Large intestine (tissue), 12 donors: ENCODE results near the gene CXADR. TPM values are rescaled to one million over a fixed set of nuclear protein-coding genes. Genes with fewer than 3 reads are reported as not detected.

Source experiments
- DNase-seq, 2 donors: peaks; one replicate each; pipeline versions ENCODE4 v3.0.0 to v3.0.0-alpha.2; 2013
- H3K27ac ChIP-seq: one replicate; pipeline ENCODE4 v1.5.1; 2013; ENCODE audit warnings: low read length
- H3K27me3 ChIP-seq: 2 replicates; pipeline ENCODE4 v1.6.1; 2013; ENCODE audit warnings: low read length; ENCODE audit not compliant: control insufficient read depth, insufficient read depth
- H3K36me3 ChIP-seq: 2 replicates; pipeline ENCODE4 v1.6.1; 2013; ENCODE audit warnings: low read length; ENCODE audit not compliant: control insufficient read depth, insufficient read depth
- H3K4me1 ChIP-seq: one replicate; pipeline ENCODE4 v1.6.1; 2013; ENCODE audit warnings: low read length; ENCODE audit not compliant: control insufficient read depth, insufficient read depth
- H3K4me3 ChIP-seq: one replicate; pipeline ENCODE4 v1.5.1; 2013; ENCODE audit warnings: low read length
- H3K9me3 ChIP-seq: one replicate; pipeline ENCODE4 v1.6.1; 2013; ENCODE audit warnings: mild to moderate bottlenecking, low read depth, low read length, moderate library complexity; ENCODE audit not compliant: control insufficient read depth
- WGBS: methylation state at CpG from one replicate; pipeline ENCODE4 v1.1.5; 2013; ENCODE audit warnings: low lambda C conversion rate; ENCODE audit not compliant: insufficient coverage; 5-methylcytosine and 5-hydroxymethylcytosine counted together
- long read RNA-seq, 11 donors: transcript quantifications; one replicate each; lab custom pipeline, GENCODE V29; 2026
- polyA plus RNA-seq: library from polyadenylated mRNA; unstranded; fragments of 120-200 nt; gene quantifications from one replicate; pipeline ENCODE4 v1.2.1, GENCODE V29; 2013

CXADR gene
- 56.5 TPM for polyA plus RNA-seq
- long read RNA-seq, donor 1, full-length matches to known transcripts = 12 of 21 reads
- long read RNA-seq, donor 1, partial matches to known transcripts = 0 of 21 reads
- long read RNA-seq, donor 1, other reads (novel, unspliced or antisense) = 9 of 21 reads
- long read RNA-seq, donor 2, full-length matches to known transcripts = 22 of 37 reads
- long read RNA-seq, donor 2, partial matches to known transcripts = 15 of 37 reads
- long read RNA-seq, donor 2, other reads (novel, unspliced or antisense) = 0 of 37 reads
- long read RNA-seq, donor 3, full-length matches to known transcripts = 27 of 27 reads
- long read RNA-seq, donor 3, partial matches to known transcripts = 0 of 27 reads
- long read RNA-seq, donor 3, other reads (novel, unspliced or antisense) = 0 of 27 reads
- long read RNA-seq, donor 4, partial matches to known transcripts = 0 of 2 reads
- long read RNA-seq, donor 4, other reads (novel, unspliced or antisense) = 0 of 2 reads
- long read RNA-seq, donor 5, full-length matches to known transcripts = 8 of 39 reads
- long read RNA-seq, donor 5, partial matches to known transcripts = 13 of 39 reads
- long read RNA-seq, donor 5, other reads (novel, unspliced or antisense) = 18 of 39 reads
- long read RNA-seq, donor 6, full-length matches to known transcripts = 21 of 21 reads
- long read RNA-seq, donor 6, partial matches to known transcripts = 0 of 21 reads
- long read RNA-seq, donor 6, other reads (novel, unspliced or antisense) = 0 of 21 reads
- long read RNA-seq, donor 7, full-length matches to known transcripts = 8 of 8 reads
- long read RNA-seq, donor 7, partial matches to known transcripts = 0 of 8 reads
- long read RNA-seq, donor 7, other reads (novel, unspliced or antisense) = 0 of 8 reads
- long read RNA-seq, donor 8, full-length matches to known transcripts = 18 of 79 reads
- long read RNA-seq, donor 8, partial matches to known transcripts = 22 of 79 reads
- long read RNA-seq, donor 8, other reads (novel, unspliced or antisense) = 39 of 79 reads
- long read RNA-seq, donor 9, full-length matches to known transcripts = 17 of 17 reads
- long read RNA-seq, donor 9, partial matches to known transcripts = 0 of 17 reads
- long read RNA-seq, donor 9, other reads (novel, unspliced or antisense) = 0 of 17 reads
- long read RNA-seq, donor 10, full-length matches to known transcripts = 30 of 85 reads
- long read RNA-seq, donor 10, partial matches to known transcripts = 25 of 85 reads
- long read RNA-seq, donor 10, other reads (novel, unspliced or antisense) = 30 of 85 reads
- long read RNA-seq, donor 11, full-length matches to known transcripts = 12 of 44 reads
- long read RNA-seq, donor 11, partial matches to known transcripts = 11 of 44 reads
- long read RNA-seq, donor 11, other reads (novel, unspliced or antisense) = 21 of 44 reads

- peaks cover 5% of the 10 kb centered on the region for H3K9me3 ChIP-seq
- peak within 1 kb of the TSS; percentile 86 for H3K4me3 ChIP-seq
- peaks cover 2% of the 10 kb centered on the region for H3K27me3 ChIP-seq
- peaks cover 2% of the 10 kb centered on the region for H3K4me1 ChIP-seq
- peak within 1 kb of the TSS; percentile 99 for H3K27ac ChIP-seq
- WGBS = no CpG with 5 or more reads among the region's 83 CpGs
- peak; percentile 93 to 97 for DNase-seq
- H3K36me3 ChIP-seq = no peaks in the 10 kb centered on the region
These were observed at the start of gene CXADR for GRCh38 chr21:17512253-17513213. Gene CXADR, plus strand, starts transcription at chr21:17513043. Its CDS starts 87 bp downstream, at chr21:17513130.

DNA sequence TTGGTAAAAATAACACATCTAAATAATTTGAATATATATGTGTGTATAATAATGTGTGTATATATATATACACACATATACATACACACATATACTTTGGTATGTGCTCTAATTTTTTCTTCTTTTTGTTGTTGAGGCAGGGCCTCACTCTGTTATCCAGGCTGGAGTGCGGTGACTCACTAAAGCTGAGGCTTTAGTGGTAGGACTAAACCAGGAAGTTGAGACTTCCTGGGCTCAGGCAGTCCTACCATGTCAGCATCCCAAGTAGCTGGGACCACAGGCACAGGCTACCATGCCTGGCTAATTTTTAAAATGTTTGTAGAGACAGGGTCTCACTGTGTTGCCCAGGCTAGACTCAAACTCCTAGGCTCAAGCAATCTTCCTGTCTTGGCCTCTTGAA lies 46.7 kb upstream of the CXADR start:
- Histone ChIP-seq H3K9me3 (no peaks in the 10 kb centered on the region), H3K4me3 (no peak overlapping the region), H3K36me3 (no peaks in the 10 kb centered on the region), H3K27me3 (no peaks in the 10 kb centered on the region), H3K27ac (peak overlapping the region; percentile 84), H3K4me1 (peaks cover 26% of the 10 kb centered on the region)
- WGBS = no CpG with 5 or more reads among the region's 1 CpG
- peak; percentile 36 to 68 for DNase-seq

DNA sequence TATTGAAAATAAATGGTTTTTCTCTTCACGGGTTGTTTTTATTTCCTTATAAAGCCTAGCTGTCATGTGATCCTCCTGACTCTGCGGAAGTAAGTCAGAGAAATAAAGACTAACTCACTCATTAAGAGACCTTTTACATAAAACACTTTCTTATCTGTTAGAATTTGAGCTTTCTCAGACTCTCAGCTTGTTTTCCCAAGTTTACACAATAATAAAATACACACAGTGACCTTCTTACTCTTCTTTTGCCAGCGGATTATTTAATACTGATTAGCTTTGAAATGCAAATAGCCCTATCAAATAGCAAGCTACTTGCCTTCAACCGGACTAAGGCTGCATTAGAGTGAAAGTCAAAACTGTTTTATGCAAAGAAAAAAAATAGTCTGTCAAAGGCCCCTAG lies 45.5 kb upstream of the CXADR start:
- Histone ChIP-seq H3K4me3 (no peak overlapping the region), H3K36me3 (no peaks in the 10 kb centered on the region), H3K27ac (peak overlapping the region; percentile 84), H3K4me1 (peaks cover 37% of the 10 kb centered on the region), H3K27me3 (no peaks in the 10 kb centered on the region), H3K9me3 (no peaks in the 10 kb centered on the region)
- 0% methylated on average over 1 of the region's 4 CpGs for WGBS
- peak; percentile 43 to 85 for DNase-seq

GRCh38 chr21:17467829-17468228 lies 45.0 kb upstream of the CXADR start:
- H3K9me3 ChIP-seq = no peaks in the 10 kb centered on the region
- no peaks in the 10 kb centered on the region for H3K36me3 ChIP-seq
- H3K4me1 ChIP-seq = peaks cover 38% of the 10 kb centered on the region
- no peaks in the 10 kb centered on the region for H3K27me3 ChIP-seq
- 11% methylated on average over 2 of the region's 3 CpGs for WGBS
- no peak for DNase-seq
- H3K27ac ChIP-seq = peak overlapping the region; percentile 84
- no peak overlapping the region for H3K4me3 ChIP-seq

- Histone ChIP-seq H3K9me3 (no peaks in the 10 kb centered on the region), H3K27ac (no peak overlapping the region), H3K36me3 (no peaks in the 10 kb centered on the region), H3K4me1 (peaks cover 36% of the 10 kb centered on the region), H3K4me3 (no peak overlapping the region), H3K27me3 (no peaks in the 10 kb centered on the region)
- WGBS = no CpG with 5 or more reads among the region's 1 CpG
- DNase-seq = no peak
These were observed 44.1 kb upstream of the CXADR start for GRCh38 chr21:17468698-17469097.

- no peaks in the 10 kb centered on the region for H3K27me3 ChIP-seq
- no peak overlapping the region for H3K4me3 ChIP-seq
- H3K9me3 ChIP-seq = no peaks in the 10 kb centered on the region
- H3K4me1 ChIP-seq = peaks cover 36% of the 10 kb centered on the region
- no peak for DNase-seq
- H3K36me3 ChIP-seq = no peaks in the 10 kb centered on the region
- WGBS = no CpG with 5 or more reads among the region's 1 CpG
- no peak overlapping the region for H3K27ac ChIP-seq
These were observed 43.1 kb upstream of the CXADR start for GRCh38 chr21:17469727-17470126.

- Histone ChIP-seq H3K4me3 (no peak overlapping the region), H3K36me3 (no peaks in the 10 kb centered on the region), H3K27me3 (no peaks in the 10 kb centered on the region), H3K4me1 (peaks cover 32% of the 10 kb centered on the region), H3K27ac (peak overlapping the region; percentile 93), H3K9me3 (no peaks in the 10 kb centered on the region)
- DNase-seq = peak; percentile 66 to 87
- no CpG with 5 or more reads among the region's 1 CpG for WGBS
These were observed 40.7 kb upstream of the CXADR start for GRCh38 chr21:17472182-17472581.

DNA sequence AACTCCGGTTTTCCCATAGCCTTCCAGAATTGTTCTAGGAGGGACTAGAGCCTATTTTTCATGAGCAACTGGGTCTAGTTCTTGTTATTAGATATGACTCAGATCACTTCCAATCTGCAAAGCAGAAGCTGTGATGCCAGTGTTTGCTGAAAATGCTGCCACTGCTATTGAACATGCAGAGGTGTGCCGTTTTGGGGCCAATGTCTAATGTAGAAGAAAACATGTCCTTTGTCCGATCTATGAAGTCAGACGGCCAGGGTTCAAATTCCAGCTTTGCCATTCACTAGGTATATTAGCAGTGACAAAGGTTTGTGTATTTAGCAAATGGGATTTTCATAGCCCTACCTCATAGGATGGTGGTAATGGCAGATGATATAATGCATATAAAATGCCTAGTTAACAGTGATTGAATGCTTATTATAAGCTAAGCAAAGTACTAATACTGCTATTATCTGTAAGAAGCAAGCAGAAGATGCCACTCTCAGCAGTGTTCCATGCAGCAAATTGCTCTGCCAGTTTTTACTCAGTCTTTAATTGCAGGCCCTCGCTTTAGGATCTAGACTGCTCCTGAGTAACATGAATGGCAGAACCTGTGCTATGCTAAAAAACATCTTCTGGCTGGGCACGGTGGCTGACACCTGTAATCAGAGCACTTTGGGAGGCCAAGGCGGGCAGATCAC lies 40.1 kb upstream of the CXADR start:
- no peaks in the 10 kb centered on the region for H3K36me3 ChIP-seq
- peak; percentile 94 to 99 for DNase-seq
- peak overlapping the region; percentile 93 for H3K27ac ChIP-seq
- H3K9me3 ChIP-seq = no peaks in the 10 kb centered on the region
- no CpG with 5 or more reads among the region's 7 CpGs for WGBS
- H3K4me3 ChIP-seq = no peak overlapping the region
- H3K4me1 ChIP-seq = peaks cover 29% of the 10 kb centered on the region
- no peaks in the 10 kb centered on the region for H3K27me3 ChIP-seq

DNA sequence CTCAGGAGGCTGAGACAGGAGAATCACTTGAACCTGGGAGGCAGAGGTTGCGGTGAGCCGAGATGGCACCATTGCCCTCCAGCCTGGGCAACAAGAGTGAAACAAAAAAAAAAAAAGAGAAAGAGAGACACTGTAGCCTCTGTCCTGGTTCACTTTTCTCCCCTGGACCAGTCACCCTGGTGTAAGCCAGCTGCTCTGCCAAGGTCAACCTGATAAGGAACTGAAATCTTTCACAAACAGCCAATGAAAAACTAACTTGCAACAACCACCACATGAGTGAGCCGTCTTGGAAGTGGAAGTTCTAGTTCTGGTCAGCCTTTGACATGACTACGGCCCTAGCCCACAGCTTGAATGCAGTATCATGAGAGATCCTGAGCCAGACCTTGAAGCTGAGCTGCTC lies 36.8 kb upstream of the CXADR start:
- no CpG with 5 or more reads among the region's 4 CpGs for WGBS

More for the DNA sequence above, 36.8 kb upstream of the CXADR start:
- H3K9me3 ChIP-seq = no peaks in the 10 kb centered on the region
- H3K4me1 ChIP-seq = peaks cover 21% of the 10 kb centered on the region
- H3K27me3 ChIP-seq = no peaks in the 10 kb centered on the region
- H3K27ac ChIP-seq = peak overlapping the region; percentile 59
- no peaks in the 10 kb centered on the region for H3K36me3 ChIP-seq
- H3K4me3 ChIP-seq = no peak overlapping the region
- peak; percentile 50 to 75 for DNase-seq
